ENCODE data around the gene ESRRB.

The ESRRB gene

GRCh38 chr14:76489667-76490066, 113.7 kb downstream of the ESRRB start:
- TF ChIP-seq CSRNP3 (CRISPR knock-in tag; IDR thresholded peaks at IDR 0.05) = no peak
- TF ChIP-seq CSDC2 (CRISPR knock-in tag; IDR thresholded peaks at IDR 0.05) = no peak
- no peak for TF ChIP-seq ZFP3 (CRISPR knock-in tag; IDR thresholded peaks at IDR 0.05)
- TF ChIP-seq POU6F1 (CRISPR knock-in tag; IDR thresholded peaks at IDR 0.05; ENCODE audit: borderline replicate concordance, low read depth) = no peak
- TF ChIP-seq GLIS3 (CRISPR knock-in tag; IDR thresholded peaks at IDR 0.05) = no peak
- no peak for TF ChIP-seq TSHZ2 (CRISPR knock-in tag; IDR thresholded peaks at IDR 0.05)
- TF ChIP-seq BACH2 (CRISPR knock-in tag; IDR thresholded peaks at IDR 0.05; ENCODE audit: borderline replicate concordance) = no peak
- TF ChIP-seq OSR1 (CRISPR knock-in tag; IDR thresholded peaks at IDR 0.05) = no peak
- TF ChIP-seq ZC3H10 (CRISPR knock-in tag; IDR thresholded peaks at IDR 0.05) = no peak
- TF ChIP-seq SNAI2 (CRISPR knock-in tag; IDR thresholded peaks at IDR 0.05) = no peak
- TF ChIP-seq TOX (CRISPR knock-in tag; IDR thresholded peaks at IDR 0.05; ENCODE audit: borderline replicate concordance) = no peak
- no peak for TF ChIP-seq PPARA (CRISPR knock-in tag; IDR thresholded peaks at IDR 0.05; ENCODE audit: borderline replicate concordance)
- TF ChIP-seq ARNTL (CRISPR knock-in tag; IDR thresholded peaks at IDR 0.05; ENCODE audit: borderline replicate concordance, low read depth) = no peak
- no peak for TF ChIP-seq ZNF70 (CRISPR knock-in tag; IDR thresholded peaks at IDR 0.05)
- no peak for TF ChIP-seq RARB (CRISPR knock-in tag; IDR thresholded peaks at IDR 0.05)
- TF ChIP-seq, protein P1, sequence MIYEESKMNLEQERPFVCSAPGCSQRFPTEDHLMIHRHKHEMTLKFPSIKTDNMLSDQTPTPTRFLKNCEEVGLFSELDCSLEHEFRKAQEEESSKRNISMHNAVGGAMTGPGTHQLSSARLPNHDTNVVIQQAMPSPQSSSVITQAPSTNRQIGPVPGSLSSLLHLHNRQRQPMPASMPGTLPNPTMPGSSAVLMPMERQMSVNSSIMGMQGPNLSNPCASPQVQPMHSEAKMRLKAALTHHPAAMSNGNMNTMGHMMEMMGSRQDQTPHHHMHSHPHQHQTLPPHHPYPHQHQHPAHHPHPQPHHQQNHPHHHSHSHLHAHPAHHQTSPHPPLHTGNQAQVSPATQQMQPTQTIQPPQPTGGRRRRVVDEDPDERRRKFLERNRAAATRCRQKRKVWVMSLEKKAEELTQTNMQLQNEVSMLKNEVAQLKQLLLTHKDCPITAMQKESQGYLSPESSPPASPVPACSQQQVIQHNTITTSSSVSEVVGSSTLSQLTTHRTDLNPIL (CRISPR knock-in tag; IDR thresholded peaks at IDR 0.05; ENCODE audit: low read depth) = no peak
- TF ChIP-seq, protein P2, sequence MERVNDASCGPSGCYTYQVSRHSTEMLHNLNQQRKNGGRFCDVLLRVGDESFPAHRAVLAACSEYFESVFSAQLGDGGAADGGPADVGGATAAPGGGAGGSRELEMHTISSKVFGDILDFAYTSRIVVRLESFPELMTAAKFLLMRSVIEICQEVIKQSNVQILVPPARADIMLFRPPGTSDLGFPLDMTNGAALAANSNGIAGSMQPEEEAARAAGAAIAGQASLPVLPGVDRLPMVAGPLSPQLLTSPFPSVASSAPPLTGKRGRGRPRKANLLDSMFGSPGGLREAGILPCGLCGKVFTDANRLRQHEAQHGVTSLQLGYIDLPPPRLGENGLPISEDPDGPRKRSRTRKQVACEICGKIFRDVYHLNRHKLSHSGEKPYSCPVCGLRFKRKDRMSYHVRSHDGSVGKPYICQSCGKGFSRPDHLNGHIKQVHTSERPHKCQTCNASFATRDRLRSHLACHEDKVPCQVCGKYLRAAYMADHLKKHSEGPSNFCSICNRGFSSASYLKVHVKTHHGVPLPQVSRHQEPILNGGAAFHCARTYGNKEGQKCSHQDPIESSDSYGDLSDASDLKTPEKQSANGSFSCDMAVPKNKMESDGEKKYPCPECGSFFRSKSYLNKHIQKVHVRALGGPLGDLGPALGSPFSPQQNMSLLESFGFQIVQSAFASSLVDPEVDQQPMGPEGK (CRISPR knock-in tag; IDR thresholded peaks at IDR 0.05; ENCODE audit: borderline replicate concordance) = no peak
- no peak for TF ChIP-seq TCF4 (CRISPR knock-in tag; IDR thresholded peaks at IDR 0.05; ENCODE audit: borderline replicate concordance)
- ATAC-seq = no peak

GRCh38 chr14:76490111-76490510, 114.2 kb downstream of the ESRRB start:
- ATAC-seq = no peak

More at GRCh38 chr14:76490111-76490510, 114.2 kb downstream of the ESRRB start:
- TF ChIP-seq ZNF8 (CRISPR knock-in tag; IDR thresholded peaks at IDR 0.05) (no peak), ZNF70 (CRISPR knock-in tag; IDR thresholded peaks at IDR 0.05) (no peak), CSDC2 (CRISPR knock-in tag; IDR thresholded peaks at IDR 0.05) (no peak), ZC3H10 (CRISPR knock-in tag; IDR thresholded peaks at IDR 0.05) (no peak), TOX (CRISPR knock-in tag; IDR thresholded peaks at IDR 0.05; ENCODE audit: borderline replicate concordance) (no peak), CSRNP3 (CRISPR knock-in tag; IDR thresholded peaks at IDR 0.05) (no peak), OSR1 (CRISPR knock-in tag; IDR thresholded peaks at IDR 0.05) (no peak), RARB (CRISPR knock-in tag; IDR thresholded peaks at IDR 0.05) (no peak), ZNF565 (CRISPR knock-in tag; conservative IDR thresholded peaks at IDR 0.05; ENCODE audit: low read depth) (no peak), SNAI2 (CRISPR knock-in tag; IDR thresholded peaks at IDR 0.05) (no peak), TSHZ2 (CRISPR knock-in tag; IDR thresholded peaks at IDR 0.05) (no peak), ZFP3 (CRISPR knock-in tag; IDR thresholded peaks at IDR 0.05) (no peak), GLIS3 (CRISPR knock-in tag; IDR thresholded peaks at IDR 0.05) (no peak), ISL1 (CRISPR knock-in tag; IDR thresholded peaks at IDR 0.05) (no peak), ESRRG (CRISPR knock-in tag; IDR thresholded peaks at IDR 0.05) (no peak), ARNTL (CRISPR knock-in tag; IDR thresholded peaks at IDR 0.05; ENCODE audit: borderline replicate concordance, low read depth) (no peak), BACH2 (CRISPR knock-in tag; IDR thresholded peaks at IDR 0.05; ENCODE audit: borderline replicate concordance) (no peak)
- TF ChIP-seq, protein P2 (CRISPR knock-in tag; IDR thresholded peaks at IDR 0.05; ENCODE audit: borderline replicate concordance) = no peak
